Activated gamma-delta T cell treated with anti-CD3 and anti-CD28 coated beads, Interleukin-2, amount 50 U/mL, for 16 hours (primary cell): ENCODE data around the gene ZNRD2.

Source experiments
- DNase-seq: peaks from one replicate; pipeline ENCODE4 v3.0.0-alpha.2; 2020; ENCODE audit warnings: low read depth

Gene ZNRD2

DNA sequence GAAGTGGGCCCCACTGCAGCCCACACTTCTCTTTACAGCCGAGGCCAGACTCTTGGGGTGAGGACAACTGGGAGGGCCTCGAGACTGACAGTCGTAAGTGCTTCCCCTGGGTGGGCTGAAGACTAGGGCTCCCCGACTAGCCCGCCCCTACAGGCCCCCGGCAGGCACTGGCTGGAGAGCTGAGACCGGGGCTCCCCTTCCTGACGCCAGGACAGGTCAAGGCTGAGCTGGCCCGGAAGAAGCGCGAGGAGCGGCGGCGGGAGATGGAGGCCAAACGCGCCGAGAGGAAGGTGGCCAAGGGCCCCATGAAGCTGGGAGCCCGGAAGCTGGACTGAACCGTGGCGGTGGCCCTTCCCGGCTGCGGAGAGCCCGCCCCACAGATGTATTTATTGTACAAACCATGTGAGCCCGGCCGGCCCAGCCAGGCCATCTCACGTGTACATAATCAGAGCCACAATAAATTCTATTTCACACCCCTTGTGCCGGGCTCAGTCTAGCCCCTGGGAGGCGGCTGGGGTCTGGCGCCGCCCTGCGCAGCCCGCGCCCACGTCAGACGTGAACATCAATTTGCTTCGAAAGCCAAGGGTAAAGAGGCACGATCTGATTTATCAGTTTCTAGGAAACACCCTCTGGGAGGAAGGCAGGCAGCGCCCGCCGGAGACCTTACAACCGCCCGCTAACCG, 31.9 kb upstream of the ZNRD2 start:
- no peak for DNase-seq

DNA sequence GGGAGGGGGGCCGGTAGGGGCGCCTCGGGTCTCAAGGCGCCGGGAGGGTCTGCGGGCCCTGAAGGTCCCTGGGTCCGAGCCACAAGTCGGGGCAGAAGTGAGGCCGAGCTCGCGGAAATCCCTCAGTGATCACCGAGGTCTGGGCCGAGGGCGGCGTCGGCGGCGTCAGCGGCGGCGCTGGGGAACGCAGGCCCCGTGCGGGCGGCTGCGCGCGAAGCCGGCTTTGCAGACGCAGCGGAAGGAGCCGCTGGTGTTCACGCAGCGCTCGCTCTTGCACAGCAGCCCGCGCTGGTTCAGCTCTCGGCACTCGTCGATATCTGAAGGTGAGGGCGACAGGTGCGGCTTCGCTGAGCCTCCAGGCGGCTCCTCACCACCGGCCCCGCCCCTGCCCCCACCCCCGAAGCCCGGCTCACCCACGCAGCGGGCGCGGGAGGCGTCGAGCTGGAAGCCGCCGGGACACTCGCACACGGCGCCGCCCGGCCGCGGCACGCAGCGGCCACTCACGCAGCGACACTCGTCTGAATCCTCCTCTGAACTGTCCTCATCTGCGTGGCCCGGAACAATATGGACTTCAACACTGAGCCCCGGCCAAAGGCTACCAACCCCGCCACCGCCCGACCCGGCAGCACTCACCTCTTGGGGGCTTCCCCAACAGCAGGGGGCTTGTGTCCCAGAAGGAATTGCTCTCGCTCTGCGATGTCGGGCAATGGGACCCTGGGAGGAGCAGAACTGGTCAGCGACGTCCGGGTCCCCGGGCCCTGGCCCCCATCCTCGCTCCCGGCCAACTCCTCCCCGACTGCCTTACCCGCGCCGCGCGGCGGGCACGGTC, 31.1 kb upstream of the ZNRD2 start:
- DNase-seq: no peak

DNA sequence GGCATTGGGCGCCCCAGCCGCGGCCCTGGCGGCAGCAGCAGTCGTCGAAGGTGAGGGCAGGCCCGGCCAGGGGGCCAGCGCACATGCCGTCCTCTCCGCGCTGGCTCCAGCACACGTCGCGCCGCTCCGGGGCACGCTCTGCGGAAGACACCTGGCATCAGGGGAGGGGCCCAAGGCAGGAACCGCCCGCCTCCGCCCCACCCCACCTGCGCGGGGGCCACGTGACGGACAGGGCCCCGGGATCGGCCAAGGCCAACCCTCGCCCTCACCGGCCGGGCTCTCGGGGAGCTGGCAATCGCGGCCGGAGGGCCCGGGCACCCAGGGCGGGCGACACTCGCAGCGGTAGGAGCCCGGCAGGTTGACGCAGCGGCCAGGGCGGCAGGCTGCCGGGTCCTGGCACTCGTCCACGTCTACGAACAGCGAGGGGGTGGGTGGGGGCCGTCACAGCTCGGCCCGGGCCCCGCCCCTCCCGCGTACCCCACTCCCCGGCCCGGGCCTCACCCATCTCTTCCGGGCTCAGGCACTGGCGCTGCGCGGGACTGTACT, 30.5 kb upstream of the ZNRD2 start:
- DNase-seq: no peak

DNA sequence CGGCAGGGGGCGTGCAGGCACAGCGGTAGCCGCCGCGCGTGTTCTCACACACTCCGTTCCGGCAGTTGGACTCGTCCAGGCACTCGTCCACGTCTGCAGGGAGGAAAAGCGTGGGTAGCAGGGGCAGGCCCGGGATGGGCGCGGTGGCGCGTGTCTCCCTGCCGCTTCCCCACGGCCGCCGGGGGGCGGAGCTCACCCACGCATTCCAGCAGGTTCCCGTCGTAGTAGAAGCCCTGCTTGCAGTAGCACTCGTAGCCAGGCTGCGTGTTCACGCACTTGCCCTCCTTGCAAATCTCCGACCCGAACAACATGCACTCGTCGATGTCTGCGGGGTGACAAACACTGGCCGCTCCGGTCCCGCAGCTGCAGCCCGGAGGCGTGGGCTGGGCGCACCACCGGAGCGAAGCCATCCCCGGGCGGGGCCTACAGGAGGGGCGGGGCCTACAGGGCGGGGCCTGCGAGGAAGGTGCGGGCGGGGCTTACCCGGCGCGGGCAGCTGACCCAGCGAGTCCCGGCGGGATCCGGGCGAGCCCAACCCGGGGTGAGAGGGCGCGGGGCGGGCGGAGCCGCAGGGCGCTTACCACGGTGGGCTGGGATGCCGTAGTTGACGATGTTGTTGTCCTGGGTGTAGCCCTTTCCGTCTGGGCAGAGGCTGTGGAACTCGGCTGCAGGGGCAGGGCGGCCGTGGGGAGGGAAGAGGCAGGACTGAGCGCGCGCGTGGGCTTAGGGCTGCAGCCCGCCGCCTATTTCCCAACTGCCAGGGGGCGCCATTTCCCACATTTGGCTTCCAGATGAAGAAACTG, 29.8 kb upstream of the ZNRD2 start:
- peak; percentile 76 for DNase-seq

DNA sequence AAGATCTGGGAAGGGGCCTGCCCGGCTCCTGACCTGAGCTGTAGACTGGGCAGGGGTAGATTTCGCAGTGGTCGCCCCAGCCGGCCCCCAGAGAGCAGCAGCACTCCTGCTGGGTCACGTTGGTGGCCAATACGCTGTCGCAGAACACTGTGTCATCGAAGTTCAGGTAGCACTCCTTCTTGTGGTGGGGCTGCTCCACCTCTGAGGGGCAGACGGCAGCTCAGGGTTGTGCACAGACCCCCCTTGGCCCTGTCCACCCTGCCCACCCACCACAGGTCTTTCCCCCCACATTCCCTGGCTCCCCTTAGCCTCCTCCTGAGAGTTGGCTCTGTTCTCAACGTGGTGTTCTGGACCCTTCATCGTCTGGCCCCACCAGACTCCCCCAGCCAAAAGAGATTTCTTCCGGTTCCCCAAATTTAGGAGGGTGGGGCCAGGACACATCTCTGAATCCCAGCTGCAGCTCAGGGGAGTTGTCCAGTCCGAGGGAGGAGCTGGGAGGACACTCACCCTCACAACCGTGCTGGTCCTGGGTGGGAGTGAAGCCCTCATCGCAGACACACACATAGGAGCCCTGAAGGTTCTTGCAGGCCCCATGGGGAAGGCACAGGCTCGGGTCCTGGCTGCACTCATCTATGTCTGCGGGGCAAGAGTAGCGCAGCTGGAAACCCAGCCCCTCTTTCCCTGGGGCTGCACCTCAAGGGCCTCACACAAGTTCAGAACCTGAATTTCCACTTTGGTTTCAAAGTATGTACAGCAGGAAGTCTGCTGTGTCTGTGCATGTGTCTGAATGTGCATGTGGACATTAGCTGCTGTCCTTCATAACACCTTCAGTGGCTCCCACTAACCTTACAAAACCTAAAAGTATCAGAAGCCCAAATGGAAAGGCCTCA, 28.9 kb upstream of the ZNRD2 start:
- no peak for DNase-seq

DNA sequence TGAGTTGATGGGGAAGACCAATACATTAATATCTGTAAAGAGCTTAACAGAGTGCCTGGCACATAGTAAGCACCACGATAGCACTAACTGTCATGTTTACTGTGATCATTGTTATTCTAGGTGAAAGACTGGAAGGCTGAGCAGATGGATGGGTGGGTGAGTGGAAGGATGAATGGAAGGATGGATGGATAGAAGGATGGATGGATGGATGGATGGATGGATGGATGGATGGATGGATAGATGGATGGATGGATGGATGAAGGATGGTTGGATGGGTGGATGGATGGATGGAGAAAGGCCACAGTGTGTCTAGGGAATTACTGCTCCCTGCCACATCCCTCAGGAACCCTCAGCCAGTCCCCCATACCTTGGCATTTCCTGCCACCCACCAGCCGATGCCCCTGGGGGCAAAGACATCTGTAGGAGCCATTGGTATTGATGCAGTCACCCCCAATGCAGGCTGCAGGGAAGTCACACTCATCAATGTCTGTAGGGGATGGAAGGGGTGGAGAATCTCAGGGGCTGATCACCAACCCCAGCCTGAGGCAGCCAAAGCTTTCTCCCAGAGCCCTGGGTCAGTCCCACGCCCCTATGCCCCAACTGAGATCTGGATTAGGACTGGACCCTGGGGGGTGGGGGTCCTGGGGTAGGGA, 27.4 kb upstream of the ZNRD2 start:
- DNase-seq: no peak

DNA sequence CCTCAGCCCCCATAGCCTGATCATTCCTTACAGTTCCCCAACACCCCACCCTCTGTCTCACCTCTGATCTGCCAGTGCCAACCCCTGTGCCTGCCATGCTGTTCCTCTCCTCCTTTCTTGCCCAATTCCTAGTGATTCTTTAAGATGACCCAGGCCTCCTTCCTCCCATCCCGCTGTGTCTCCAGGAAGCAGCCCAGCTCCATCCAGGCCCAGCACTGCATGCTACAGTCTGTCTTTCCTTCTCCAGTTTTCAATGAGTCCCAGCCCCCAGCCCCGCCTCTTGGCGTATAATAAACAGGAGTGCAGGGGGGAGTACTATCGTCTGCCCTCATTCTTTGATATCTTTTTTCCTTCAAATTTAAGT, 24.4 kb upstream of the ZNRD2 start:
- no peak for DNase-seq

DNA sequence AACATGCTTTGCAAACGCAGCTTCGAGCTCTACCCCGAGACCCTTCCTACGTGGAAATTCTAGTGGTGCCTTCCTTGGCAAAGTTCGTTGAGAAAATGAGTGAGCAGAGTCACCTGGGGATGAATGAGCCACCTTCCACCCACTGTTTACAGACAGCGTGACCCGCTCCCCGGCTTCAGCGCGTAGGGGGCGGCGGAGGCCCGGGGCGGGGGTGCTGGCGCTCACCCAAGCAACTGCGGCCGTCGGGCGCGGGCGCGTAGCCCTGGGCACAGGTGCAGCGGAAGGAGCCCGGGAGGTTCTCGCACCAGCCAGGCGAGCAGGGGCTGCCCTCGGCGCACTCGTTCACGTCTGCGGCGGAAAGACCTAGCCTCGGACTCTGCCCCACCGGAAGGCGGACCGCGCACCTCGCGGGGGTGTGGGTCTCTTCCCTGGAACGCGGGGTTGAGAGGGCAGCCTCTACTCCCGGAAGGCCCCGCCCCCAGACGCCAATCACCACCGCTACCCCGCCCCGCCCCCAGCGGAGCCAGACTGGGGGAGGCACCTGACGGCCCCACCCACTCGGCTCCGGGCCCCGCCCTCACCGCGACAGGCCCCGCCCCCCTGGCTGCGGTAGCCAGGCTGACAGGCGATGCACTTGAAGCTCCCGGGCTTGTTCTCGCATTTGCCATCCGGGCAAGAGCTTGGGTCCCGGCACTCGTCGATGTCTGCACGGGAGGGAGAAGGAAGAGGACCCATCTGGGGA, 23.9 kb upstream of the ZNRD2 start:
- DNase-seq: peak; percentile 98

DNA sequence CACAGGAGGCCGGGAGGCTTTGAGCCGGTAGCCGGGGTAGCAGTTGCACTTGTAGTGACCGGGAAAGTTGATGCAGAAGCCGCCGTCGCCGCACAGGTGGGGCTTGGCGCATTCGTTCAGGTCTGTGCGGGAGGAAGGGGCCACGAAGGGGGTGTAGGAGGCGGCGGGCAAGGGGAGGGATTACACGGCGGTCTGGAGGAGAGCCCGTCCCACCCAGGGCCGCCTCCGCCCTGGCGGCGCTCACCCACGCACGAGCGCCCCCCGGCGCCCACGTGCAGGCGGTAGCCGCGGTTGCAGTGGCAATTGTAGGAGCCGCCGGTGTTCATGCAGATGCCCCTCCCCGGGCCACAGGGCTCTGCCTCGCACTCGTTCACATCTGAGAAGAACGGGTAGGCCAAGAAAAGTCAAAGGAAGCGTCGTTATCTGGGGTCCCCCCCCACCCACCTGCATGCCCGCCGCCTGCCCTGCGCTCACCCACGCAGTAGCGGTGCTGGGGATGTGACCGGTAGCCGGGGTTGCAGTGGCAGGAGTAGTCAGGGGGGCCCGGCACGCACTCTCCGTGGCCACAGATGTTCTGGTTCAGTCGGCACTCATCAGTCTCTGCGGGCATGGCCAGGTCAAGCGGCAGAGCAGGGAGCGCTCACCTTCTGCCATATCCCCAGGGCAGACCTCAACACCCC, 22.7 kb upstream of the ZNRD2 start:
- DNase-seq: no peak

DNA sequence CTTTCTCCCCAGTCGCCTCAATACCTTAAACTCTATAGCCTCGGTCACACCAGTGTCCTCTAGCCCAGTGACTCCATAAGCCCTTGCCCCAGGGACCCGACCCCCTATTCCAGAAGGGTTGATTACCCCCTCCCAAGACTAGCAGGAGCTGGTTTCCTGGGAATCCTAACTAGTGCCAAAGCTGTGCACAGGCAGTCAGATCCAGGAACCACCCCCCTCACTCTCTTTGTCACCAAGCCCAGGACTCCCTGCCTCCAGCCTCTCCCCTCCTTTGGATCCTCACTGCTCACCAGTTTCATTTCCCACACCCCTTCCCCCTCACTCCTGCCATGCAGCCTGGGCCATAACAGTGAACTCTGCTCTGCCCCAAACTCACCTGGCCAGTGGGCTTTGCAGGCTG, 21.9 kb upstream of the ZNRD2 start:
- no peak for DNase-seq

DNA sequence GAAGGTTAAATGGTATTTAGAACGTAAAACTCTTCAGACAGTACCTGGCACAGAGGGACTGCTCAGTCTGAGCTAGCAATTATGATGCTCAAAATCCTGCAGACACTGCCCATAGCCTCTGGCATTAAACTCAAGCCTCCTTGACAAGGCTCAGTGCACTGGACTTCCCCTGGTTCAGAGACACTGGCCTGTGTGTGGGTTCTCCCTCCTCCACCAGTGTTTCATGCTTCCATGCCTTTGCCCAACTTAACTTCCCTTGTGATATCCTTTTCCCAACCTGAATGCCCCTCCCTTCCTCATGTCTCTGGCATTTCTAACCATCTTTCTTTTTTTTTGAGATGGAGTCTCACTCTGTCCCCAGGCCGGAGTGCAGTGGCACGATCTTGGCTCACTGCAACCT, 21.2 kb upstream of the ZNRD2 start:
- no peak for DNase-seq

DNA sequence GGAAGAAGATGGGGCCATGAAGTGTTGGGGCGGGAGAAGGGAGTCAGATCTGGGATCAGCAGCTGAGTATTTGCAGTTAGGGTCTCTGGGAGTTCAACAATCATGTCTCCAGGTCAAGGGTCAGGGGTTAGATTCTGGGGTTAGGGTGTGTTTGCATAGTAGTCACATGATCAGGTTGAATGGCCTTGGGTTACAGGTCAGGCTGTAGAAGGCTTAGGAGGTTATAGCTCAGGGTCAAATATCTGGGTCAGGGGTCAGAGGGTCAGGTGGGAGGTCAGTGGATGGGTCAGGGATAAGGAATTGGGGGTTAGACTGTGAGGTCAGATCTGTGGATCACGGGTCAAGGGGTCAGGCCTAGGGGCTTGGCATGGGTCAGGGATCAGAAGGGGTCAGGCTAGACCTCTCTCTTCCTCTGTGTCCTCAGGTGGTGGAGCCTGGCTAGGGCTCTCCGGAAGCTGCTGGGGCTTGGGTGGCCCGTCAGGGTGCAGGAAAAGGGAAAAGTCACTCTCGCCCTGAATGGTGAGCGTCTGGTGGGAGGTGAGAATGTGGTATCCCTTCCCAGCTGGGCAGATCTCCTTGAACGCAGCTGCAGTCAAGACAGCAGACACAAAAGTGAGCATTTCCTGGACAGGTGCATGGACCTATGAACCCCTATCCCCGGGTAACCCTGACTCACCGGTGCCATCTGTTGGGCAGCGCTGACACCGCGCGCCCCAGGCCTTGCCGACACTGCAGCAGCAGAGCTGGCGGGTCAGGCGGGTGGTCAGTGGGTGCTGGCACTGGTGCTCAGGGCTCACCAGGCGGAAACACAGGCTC, 18.5 kb upstream of the ZNRD2 start:
- DNase-seq: peak; percentile 55

DNA sequence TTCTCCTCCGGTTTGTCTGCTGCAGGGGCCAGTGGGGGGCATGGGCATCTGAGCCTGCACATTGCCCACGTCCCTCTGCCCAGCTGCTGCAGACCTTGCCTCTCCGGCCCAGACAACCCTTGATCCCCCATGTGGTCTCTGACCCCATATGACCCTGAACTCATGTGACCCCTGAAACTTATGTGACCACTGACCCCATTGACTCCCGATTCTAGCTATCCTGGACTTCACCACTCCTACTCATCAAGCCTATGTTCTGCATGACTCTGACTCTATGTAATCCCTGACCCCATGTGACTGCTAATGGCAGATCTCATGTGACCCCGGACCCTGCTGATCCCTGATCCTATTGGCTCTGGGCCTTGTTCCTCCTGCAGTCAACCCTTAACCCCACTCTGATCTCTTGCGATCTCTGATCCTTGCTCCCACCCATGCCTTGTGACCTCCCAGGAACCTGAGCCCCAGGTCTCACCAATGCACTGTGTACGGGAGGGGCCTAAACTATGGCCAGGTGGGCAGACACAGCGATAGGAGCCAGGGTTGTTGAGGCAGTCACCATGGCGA, 17.8 kb upstream of the ZNRD2 start:
- no peak for DNase-seq

DNA sequence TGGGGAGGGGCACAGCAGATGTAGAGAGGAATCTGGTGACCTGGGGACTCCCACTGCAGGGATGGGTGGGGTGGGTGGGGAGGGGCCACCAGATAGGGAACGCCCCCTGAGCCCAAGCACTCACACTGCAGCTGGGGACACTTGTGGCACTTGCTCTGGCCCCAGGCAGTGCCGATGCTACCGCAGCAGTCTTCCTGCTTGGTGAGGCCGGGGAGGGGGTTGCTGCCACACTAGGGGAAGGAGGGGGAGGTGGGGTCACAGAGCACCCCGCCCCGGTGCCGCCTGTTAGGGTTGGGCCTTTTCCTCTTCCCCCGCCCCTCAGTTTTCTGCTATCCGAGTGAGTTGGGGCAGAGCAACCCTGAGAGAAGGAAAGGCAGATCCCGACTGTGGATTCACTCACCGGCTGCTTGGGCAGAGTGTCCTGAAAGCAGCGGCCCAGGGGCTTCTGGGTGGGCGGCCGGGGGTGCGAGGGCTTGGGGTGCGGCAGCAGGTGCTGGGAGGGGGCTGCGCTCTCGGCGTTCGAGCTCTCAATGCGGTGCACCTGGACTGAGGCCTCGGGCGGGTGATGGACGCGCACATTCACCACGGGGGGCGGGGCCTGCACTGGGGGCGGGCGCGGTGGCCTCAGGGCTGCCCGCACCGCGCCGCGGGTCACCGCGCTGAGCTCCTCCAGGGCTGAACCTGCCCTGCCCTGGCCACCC, 16.8 kb upstream of the ZNRD2 start:
- DNase-seq: no peak

DNA sequence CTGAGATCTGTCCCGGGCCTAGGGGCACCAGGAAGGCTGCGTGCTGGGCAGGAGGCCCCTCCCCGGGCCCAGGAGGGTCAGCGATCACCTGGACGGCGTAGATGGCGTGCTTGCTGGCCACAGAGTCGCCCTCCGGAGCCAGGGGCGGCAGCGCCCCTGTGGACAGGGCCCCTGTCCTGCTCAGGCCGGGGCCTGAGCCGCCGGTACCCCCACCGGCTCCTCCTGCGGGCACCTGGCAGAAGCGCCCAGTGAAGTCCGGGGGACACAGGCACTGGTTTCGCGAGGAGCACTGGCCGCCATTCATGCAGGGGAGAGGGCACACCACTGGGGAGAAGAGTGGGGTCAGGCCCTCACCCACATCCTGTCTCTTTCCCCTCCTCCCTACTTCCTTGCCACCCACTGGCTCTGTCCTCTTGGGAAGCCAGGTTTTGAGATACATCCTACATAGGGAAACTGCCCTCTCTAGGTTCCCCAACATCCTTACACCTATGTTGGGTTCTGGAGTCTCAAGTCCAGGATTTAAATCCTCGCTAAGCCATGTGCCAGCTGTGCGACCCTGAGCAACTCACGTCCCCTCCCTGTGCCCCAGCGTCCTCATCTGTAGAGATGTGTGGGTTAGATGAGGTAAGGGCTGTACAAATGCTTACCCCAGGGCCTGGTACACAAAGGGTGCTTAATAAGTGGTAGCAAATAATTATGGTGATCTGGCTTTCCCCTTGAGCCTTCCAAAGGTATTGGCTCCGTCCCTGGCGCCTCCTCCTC, 16.0 kb upstream of the ZNRD2 start:
- DNase-seq: no peak

DNA sequence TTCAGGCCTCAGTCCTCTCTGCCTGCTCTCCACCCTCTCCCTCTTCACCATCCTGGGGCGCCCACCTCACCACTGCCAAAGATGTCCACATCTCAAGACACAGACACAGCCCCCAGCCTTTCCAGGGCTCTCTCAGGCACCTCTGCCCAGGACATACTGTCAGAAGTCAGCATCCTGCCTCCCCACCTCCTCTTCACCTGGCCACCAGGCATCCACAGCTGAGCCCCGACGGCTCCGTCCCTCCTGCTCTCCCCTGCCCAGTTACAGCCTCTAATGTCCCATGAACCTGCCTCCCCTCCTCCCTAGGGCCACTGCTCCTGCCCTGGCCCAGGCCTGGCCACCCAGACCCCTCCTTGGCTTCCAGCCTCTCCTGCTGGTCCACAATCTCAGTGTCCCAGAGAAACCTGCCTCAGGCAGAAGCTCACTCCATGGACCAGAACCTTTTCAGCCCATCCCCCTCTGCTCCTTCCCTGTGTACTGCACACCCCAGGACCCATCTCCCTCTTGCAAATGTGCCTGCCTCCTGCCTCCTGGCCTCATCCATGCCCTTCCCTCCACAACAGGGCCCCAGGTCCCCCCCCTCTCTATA, 15.3 kb upstream of the ZNRD2 start:
- no peak for DNase-seq
